ENCODE data around the gene ADGRF5.

GRCh38 chr6:46888578-46888977 is 33.2 kb downstream of the ADGRF5 start:
- TF ChIP-seq CTCF (IDR thresholded peaks at IDR 0.05) (no peak), POLR2AphosphoS5 (IDR thresholded peaks at IDR 0.05) (no peak), POLR2A (IDR thresholded peaks at IDR 0.05) (no peak)

Data from sigmoid colon (tissue), 4 donors.